B cell (primary cell): Measurements from ENCODE around the gene VAC14. TPM values are rescaled to one million over a fixed set of nuclear protein-coding genes. Genes with fewer than 3 reads are reported as not detected.

ENCODE experiments used
- ATAC-seq: fragments of 200-7000 bp; cut with Tn5 transposase; one replicate; pipeline ENCODE4 v1.10.0; 2021; ENCODE audit warnings: low read depth, mild to moderate bottlenecking, moderate number of reproducible peaks, moderate library complexity
- CTCF ChIA-PET: fragments of 350-600 bp; sonication (Branson Sonifier 250); formaldehyde crosslinking; loops from one replicate; lab custom pipeline; 2021; ENCODE audit warnings: antibody characterized with exemption, inconsistent platforms; lab: Charles Lee
- POLR2A ChIA-PET: fragments of 350-600 bp; sonication (Branson Sonifier 250); formaldehyde crosslinking; loops from one replicate; lab custom pipeline; 2021; ENCODE audit warnings: antibody characterized with exemption; lab: Charles Lee
- DNase-seq: peaks from one replicate; pipeline ENCODE4 v3.0.0; 2013
- H2AFZ ChIP-seq: 2 replicates; pipeline ENCODE4 v1.6.1; 2012; ENCODE audit warnings: mild to moderate bottlenecking, low read depth, low read length; ENCODE audit not compliant: insufficient read depth, poor library complexity, severe bottlenecking
- H3K27ac ChIP-seq, 2 donors: 1 replicate in 1 of 2; 2 replicates in 1 of 2; pipeline ENCODE4 v1.5.1; 2012 to 2013; ENCODE audit warnings: low read length in 2 of 2, mild to moderate bottlenecking in 2 of 2, moderate library complexity in 1 of 2
- H3K27me3 ChIP-seq, 4 experiments: fragments of 200-600 bp in 1 of 4; sonication (generic) in 1 of 4; replicated peaks in 1 of 4; 1 replicate in 2 of 4; 2 replicates in 2 of 4; pipeline versions ENCODE4 v1.6.1 to v1.7.0; 2013 to 2016; ENCODE audit warnings: low read length in 3 of 4, mild to moderate bottlenecking in 2 of 4, mixed read lengths in 1 of 4, moderate library complexity in 1 of 4; ENCODE audit not compliant: insufficient read depth in 4 of 4, control insufficient read depth in 3 of 4; ENCODE audit errors: control extremely low read depth in 1 of 4
- H3K36me3 ChIP-seq, 2 experiments: replicated peaks in 1 of 2; 1 replicate in 1 of 2; 2 replicates in 1 of 2; pipeline versions ENCODE4 v1.6.1 to v1.7.1; 2013; ENCODE audit warnings: low read length in 1 of 2; ENCODE audit not compliant: insufficient read depth in 2 of 2, control insufficient read depth in 1 of 2; ENCODE audit errors: control extremely low read depth in 1 of 2, extremely low read depth in 1 of 2
- H3K4me1 ChIP-seq, 2 donors: fragments of 200-600 bp in 1 of 2; sonication (generic) in 1 of 2; 1 replicate in 1 of 2; 2 replicates in 1 of 2; pipeline versions ENCODE4 v1.5.1 to v1.6.1; 2013 to 2017; ENCODE audit warnings: low read length in 2 of 2; ENCODE audit not compliant: control insufficient read depth in 2 of 2, insufficient read depth in 2 of 2
- H3K4me2 ChIP-seq: replicated peaks from 2 replicates; pipeline ENCODE3; 2012; ENCODE audit warnings: mild to moderate bottlenecking, low read depth, low read length; ENCODE audit not compliant: poor library complexity, severe bottlenecking
- H3K4me3 ChIP-seq, 5 experiments: fragments of 200-600 bp in 1 of 5; sonication (generic) in 1 of 5; 1 replicate in 3 of 5; 2 replicates in 2 of 5; pipeline versions ENCODE4 v1.5.1 to v1.7.0; 2011 to 2016; ENCODE audit warnings: low read length in 4 of 5, mild to moderate bottlenecking in 4 of 5, low read depth in 2 of 5, control low read depth in 1 of 5, moderate library complexity in 1 of 5; ENCODE audit not compliant: insufficient read depth in 1 of 5; ENCODE audit errors: control extremely low read depth in 1 of 5, extremely low read depth in 1 of 5
- H3K79me2 ChIP-seq: fragments of 200-600 bp; sonication (generic); one replicate; pipeline ENCODE4 v1.6.0; 2016; ENCODE audit warnings: low read length; ENCODE audit not compliant: control insufficient read depth, insufficient read depth
- H3K9ac ChIP-seq: fragments of 200-600 bp; sonication (generic); 2 replicates; pipeline ENCODE4 v1.6.1; 2017; ENCODE audit warnings: mild to moderate bottlenecking, low read length, moderate library complexity
- H3K9me3 ChIP-seq, 3 donors: one replicate each; pipeline versions ENCODE4 v1.6.1 to v1.7.1; 2013; ENCODE audit warnings: low read length in 2 of 3; ENCODE audit not compliant: control insufficient read depth in 2 of 3, insufficient read depth in 1 of 3; ENCODE audit errors: control extremely low read depth in 1 of 3
- H4K20me1 ChIP-seq: 2 replicates; pipeline ENCODE4 v1.6.0; 2012; ENCODE audit warnings: mild to moderate bottlenecking, low read length; ENCODE audit not compliant: insufficient read depth, control insufficient read depth, poor library complexity, severe bottlenecking
- H3K27ac Mint-ChIP-seq: one replicate; pipeline ENCODE4 v1.8.0; 2021; ENCODE audit warnings: mixed read lengths
- H3K27me3 Mint-ChIP-seq: one replicate; pipeline ENCODE4 v1.8.0; 2021; ENCODE audit warnings: mixed read lengths
- H3K4me1 Mint-ChIP-seq: one replicate; pipeline ENCODE4 v1.8.0; 2021; ENCODE audit warnings: mixed read lengths
- H3K4me3 Mint-ChIP-seq: one replicate; pipeline ENCODE4 v1.8.0; 2021; ENCODE audit warnings: mixed read lengths
- H3K9me3 Mint-ChIP-seq: one replicate; pipeline ENCODE4 v1.8.0; 2022; ENCODE audit warnings: mixed read lengths; ENCODE audit not compliant: insufficient read depth
- CTCF ChIP-seq: fragments of 200-600 bp; IDR thresholded peaks from one replicate; pipeline ENCODE4 v1.8.0; 2022; ENCODE audit warnings: antibody characterized with exemption, mild to moderate bottlenecking
- EZH2 ChIP-seq: IDR thresholded peaks from 2 replicates; pipeline ENCODE4 v1.6.1; 2012; ENCODE audit warnings: borderline replicate concordance, low read depth, mild to moderate bottlenecking, moderate library complexity, low read length; ENCODE audit not compliant: insufficient read depth, poor library complexity, severe bottlenecking
- WGBS: methylation state at CpG from one replicate; pipeline ENCODE4 v1.1.5; 2013; ENCODE audit warnings: missing lambda C conversion rate; ENCODE audit not compliant: insufficient coverage; 5-methylcytosine and 5-hydroxymethylcytosine counted together
- intact Hi-C: fragments of 100-400 bp; cut with micrococcal nuclease; formaldehyde crosslinking; loops from one replicate; pipeline ENCODE4 v1.10.0; 2022
- polyA plus RNA-seq: library from polyadenylated mRNA; depleted of rRNA; stranded (reverse); fragments of >200 nt; gene quantifications from 2 replicates; pipeline ENCODE4 v1.2.3, GENCODE V29; 2012
- total RNA-seq, 2 donors: library from RNA; stranded (reverse); fragments of 120-200 nt in 1 of 2; gene quantifications; 1 replicate in 1 of 2; 2 replicates in 1 of 2; pipeline versions ENCODE4 v1.2.3 to v1.2.4, GENCODE V29; 2013 to 2022

Gene VAC14
- total and polyA plus RNA-seq, 2 donors (not counting 1 experiment from before 2014, with no cell fraction given): 42.6 to 64.7 TPM

DNA sequence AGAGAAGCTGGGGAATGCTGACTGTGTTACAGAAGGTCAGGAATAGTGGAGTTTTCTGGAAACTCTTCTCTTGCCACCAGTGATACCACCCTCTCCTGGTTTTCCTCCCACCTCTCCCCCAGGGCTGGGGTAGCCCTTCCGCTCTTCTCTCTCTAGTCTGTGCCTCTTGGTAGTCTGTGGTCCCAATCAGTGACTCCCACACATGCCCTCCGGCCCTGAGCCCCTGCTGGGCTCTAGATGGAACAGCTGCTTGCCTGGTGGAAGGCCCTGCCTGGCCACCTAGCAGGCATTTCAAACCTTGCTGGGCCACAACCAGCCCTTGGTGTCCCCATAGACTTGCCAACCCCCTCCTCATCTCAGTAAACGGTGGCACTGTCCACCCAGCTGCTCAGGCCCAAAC lies 99.9 kb downstream of the VAC14 start:
- H3K9ac ChIP-seq: no peak overlapping the region
- H3K9me3 ChIP-seq: no peaks in the 10 kb centered on the region
- H3K4me3 Mint-ChIP-seq: no peak overlapping the region
- H3K27ac ChIP-seq: no peak overlapping the region
- H3K9me3 Mint-ChIP-seq: no peaks in the 10 kb centered on the region
- intact Hi-C loops: no loop called here
- 87% methylated on average over 3 of the region's 3 CpGs for WGBS
- no peaks in the 10 kb centered on the region for H3K27me3 ChIP-seq
- POLR2A ChIA-PET: no interaction called here
- H3K27me3 Mint-ChIP-seq: no peaks in the 10 kb centered on the region
- ATAC-seq: no peak
- H3K36me3 ChIP-seq: peaks cover 0 to 6% of the 10 kb centered on the region in 2 experiments
- H4K20me1 ChIP-seq: peaks cover 8% of the 10 kb centered on the region
- no peak for DNase-seq
- no peaks in the 10 kb centered on the region for H3K79me2 ChIP-seq
- no peak for TF ChIP-seq CTCF
- no peak for TF ChIP-seq EZH2
- CTCF ChIA-PET: no interaction called here
- no peak overlapping the region for H3K4me2 ChIP-seq
- no peaks in the 10 kb centered on the region for H3K4me1 Mint-ChIP-seq
- H3K4me3 ChIP-seq: no peak overlapping the region
- no peak overlapping the region for H3K27ac Mint-ChIP-seq
- H3K4me1 ChIP-seq: no peaks in the 10 kb centered on the region
- H2AFZ ChIP-seq: no peak overlapping the region

- WGBS: 83% methylated on average over 18 of the region's 30 CpGs
- H3K4me2 ChIP-seq: no peak overlapping the region
Observed at GRCh38 chr16:70700101-70701020, 100.6 kb downstream of the VAC14 start.

More at GRCh38 chr16:70700101-70701020, 100.6 kb downstream of the VAC14 start:
- Histone ChIP-seq H4K20me1 (peaks cover 8% of the 10 kb centered on the region), H2AFZ (no peak overlapping the region), H3K27ac (no peak overlapping the region), H3K4me3 (no peak overlapping the region), H3K9ac (no peak overlapping the region), H3K27me3 (no peaks in the 10 kb centered on the region), H3K9me3 (no peaks in the 10 kb centered on the region), H3K4me1 (no peaks in the 10 kb centered on the region), H3K36me3 (peaks cover 0 to 6% of the 10 kb centered on the region in 2 experiments), H3K79me2 (no peaks in the 10 kb centered on the region)
- ChIA-PET POLR2A (no interaction called here), CTCF (no interaction called here)
- intact Hi-C loops: no loop called here
- H3K27ac Mint-ChIP-seq: no peak overlapping the region
- DNase-seq: no peak
- no peak for ATAC-seq
- H3K27me3 Mint-ChIP-seq: no peaks in the 10 kb centered on the region
- TF ChIP-seq EZH2: no peak
- no peak for TF ChIP-seq CTCF
- no peaks in the 10 kb centered on the region for H3K4me1 Mint-ChIP-seq
- no peak overlapping the region for H3K4me3 Mint-ChIP-seq
- H3K9me3 Mint-ChIP-seq: no peaks in the 10 kb centered on the region
